Measurements from ENCODE around the gene RNF43. TPM values are rescaled to one million over a fixed set of nuclear protein-coding genes. Genes with fewer than 3 reads are reported as not detected.
A peak's percentile ranks its signal among the peaks of the same experiment; 100 is the strongest.

RNF43 gene
- total and polyA plus RNA-seq, 2 of the 13 experiments (the other 11 are each of a cell fraction or from before 2014, with no cell fraction given): 31.0 to 53.4 TPM

DNA sequence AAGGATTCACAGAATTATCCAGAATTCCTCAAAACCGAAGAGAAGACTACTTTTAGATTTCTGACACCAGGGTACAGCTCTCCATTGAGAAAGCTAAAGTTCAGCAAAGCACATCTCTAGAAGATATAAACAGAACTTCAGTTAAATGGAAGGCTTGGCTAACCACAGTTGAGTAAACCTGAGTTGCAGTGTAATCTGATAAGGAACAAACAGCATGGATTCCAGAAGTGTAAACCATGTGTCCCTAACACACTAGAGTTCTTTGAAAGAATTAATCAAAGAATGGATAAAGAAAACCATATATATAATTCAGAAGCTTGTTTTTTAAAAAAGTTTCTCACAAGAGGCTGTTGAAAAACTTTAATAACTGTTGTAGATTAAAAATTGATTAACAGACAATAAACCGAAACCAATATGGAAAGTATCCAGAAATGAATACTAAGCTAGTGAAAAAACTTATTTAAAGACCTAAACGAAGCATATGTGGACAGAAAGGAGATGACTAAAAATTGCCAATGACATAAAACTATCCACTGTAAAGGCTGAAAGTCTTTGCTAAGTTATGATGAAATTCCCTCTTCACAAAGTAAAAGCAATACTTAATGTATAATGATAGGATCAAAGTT, 4.3 kb downstream of the RNF43 start (continued):
- TF ChIP-seq GFI1 (CRISPR knock-in tag; IDR thresholded peaks at IDR 0.05; ENCODE audit: borderline replicate concordance) (peak; percentile 64; the same call in 1 of the 2 replicates), FOXM1 (CRISPR knock-in tag; IDR thresholded peaks at IDR 0.05) (no peak), E2F2 (CRISPR knock-in tag; IDR thresholded peaks at IDR 0.05; ENCODE audit: borderline replicate concordance) (no peak), SRY (CRISPR knock-in tag; IDR thresholded peaks at IDR 0.05) (no peak), RFX3 (CRISPR knock-in tag; IDR thresholded peaks at IDR 0.05) (no peak), SNAPC5 (CRISPR knock-in tag; IDR thresholded peaks at IDR 0.05; ENCODE audit: borderline replicate concordance) (no peak), ZBTB34 (CRISPR knock-in tag; IDR thresholded peaks at IDR 0.05) (no peak), ZNF597 (CRISPR knock-in tag; IDR thresholded peaks at IDR 0.05) (no peak), PAWR (CRISPR knock-in tag; IDR thresholded peaks at IDR 0.05; ENCODE audit: borderline replicate concordance) (no peak), ZEB1 (IDR thresholded peaks at IDR 0.05; ENCODE audit: insufficient replicate concordance, low read depth) (no peak), NR2F1 (CRISPR knock-in tag; IDR thresholded peaks at IDR 0.05) (no peak), FLYWCH1 (CRISPR knock-in tag; IDR thresholded peaks at IDR 0.05) (no peak), TSC22D2 (CRISPR knock-in tag; IDR thresholded peaks at IDR 0.05; ENCODE audit: borderline replicate concordance) (no peak), ZNF737 (CRISPR knock-in tag; IDR thresholded peaks at IDR 0.05; ENCODE audit: borderline replicate concordance) (no peak)
- TF ChIP-seq, protein P1, sequence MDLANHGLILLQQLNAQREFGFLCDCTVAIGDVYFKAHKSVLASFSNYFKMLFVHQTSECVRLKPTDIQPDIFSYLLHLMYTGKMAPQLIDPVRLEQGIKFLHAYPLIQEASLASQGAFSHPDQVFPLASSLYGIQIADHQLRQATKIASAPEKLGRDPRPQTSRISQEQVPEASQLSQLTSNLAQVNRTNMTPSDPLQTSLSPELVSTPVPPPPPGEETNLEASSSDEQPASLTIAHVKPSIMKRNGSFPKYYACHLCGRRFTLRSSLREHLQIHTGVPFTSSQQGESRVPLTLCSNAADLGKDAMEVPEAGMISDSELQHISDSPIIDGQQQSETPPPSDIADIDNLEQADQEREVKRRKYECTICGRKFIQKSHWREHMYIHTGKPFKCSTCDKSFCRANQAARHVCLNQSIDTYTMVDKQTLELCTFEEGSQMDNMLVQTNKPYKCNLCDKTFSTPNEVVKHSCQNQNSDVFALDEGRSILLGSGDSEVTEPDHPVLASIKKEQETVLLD (CRISPR knock-in tag; IDR thresholded peaks at IDR 0.05; ENCODE audit: low read depth): no peak
- TF ChIP-seq, protein P2, sequence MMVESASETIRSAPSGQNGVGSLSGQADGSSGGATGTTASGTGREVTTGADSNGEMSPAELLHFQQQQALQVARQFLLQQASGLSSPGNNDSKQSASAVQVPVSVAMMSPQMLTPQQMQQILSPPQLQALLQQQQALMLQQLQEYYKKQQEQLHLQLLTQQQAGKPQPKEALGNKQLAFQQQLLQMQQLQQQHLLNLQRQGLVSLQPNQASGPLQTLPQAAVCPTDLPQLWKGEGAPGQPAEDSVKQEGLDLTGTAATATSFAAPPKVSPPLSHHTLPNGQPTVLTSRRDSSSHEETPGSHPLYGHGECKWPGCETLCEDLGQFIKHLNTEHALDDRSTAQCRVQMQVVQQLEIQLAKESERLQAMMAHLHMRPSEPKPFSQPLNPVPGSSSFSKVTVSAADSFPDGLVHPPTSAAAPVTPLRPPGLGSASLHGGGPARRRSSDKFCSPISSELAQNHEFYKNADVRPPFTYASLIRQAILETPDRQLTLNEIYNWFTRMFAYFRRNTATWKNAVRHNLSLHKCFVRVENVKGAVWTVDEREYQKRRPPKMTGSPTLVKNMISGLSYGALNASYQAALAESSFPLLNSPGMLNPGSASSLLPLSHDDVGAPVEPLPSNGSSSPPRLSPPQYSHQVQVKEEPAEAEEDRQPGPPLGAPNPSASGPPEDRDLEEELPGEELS (CRISPR knock-in tag; IDR thresholded peaks at IDR 0.05): peak; percentile 81
- TF ChIP-seq, protein P3, sequence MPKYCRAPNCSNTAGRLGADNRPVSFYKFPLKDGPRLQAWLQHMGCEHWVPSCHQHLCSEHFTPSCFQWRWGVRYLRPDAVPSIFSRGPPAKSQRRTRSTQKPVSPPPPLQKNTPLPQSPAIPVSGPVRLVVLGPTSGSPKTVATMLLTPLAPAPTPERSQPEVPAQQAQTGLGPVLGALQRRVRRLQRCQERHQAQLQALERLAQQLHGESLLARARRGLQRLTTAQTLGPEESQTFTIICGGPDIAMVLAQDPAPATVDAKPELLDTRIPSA (CRISPR knock-in tag; IDR thresholded peaks at IDR 0.05; ENCODE audit: borderline replicate concordance): no peak
